ENCODE results near the gene CCDC13. TPM values are rescaled to one million over a fixed set of nuclear protein-coding genes. Genes with fewer than 3 reads are reported as not detected.

The CCDC13 gene
- total RNA-seq, 1 experiment from 2014 or later: 2.3 TPM

DNA sequence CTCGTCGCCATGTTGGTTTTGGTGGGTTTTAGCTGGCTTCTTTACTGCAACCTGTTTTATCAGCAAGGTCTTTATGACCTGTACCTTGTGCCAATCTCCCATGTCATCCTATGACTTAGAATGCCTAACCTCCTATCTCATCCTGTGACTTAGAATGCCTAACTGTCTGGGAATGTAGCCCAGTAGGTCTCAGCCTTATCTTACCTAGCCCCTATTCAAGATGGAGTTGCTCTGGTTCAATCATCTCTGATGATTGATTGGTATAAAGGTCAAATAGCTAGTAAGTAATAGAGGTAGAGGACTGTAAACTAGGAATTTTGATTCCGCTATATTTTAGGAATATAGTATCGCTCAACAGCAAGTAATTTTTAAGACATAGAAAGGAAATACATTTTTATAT lies 34.9 kb upstream of the CCDC13 start:
- DNase-seq (ENCODE audit: low read depth, low spot score): no peak
- Histone ChIP-seq H3K9ac (ENCODE audit: low read length) (no peak overlapping the region), H4K20me1 (ENCODE audit: insufficient read depth) (no peaks in the 10 kb centered on the region), H3K27ac (ENCODE audit: low read depth, low read length) (no peak overlapping the region), H2AFZ (ENCODE audit: low read depth, low read length, poor library complexity, severe bottlenecking) (no peak overlapping the region), H3K4me2 (ENCODE audit: low read length) (no peak overlapping the region), H3K9me2 (ENCODE audit: insufficient read depth) (no peaks in the 10 kb centered on the region), H3K27me3 (ENCODE audit: insufficient read depth, low read length) (no peaks in the 10 kb centered on the region), H3K9me3 (ENCODE audit: control insufficient read depth in 1 of 2, insufficient read depth in 1 of 2, low read depth in 1 of 2, low read length in 2 of 2) (no peaks in the 10 kb centered on the region), H3K4me3 (replicated peaks in 1 of 2; ENCODE audit: low read depth in 1 of 2, low read length in 2 of 2) (no peak overlapping the region), H3K4me1 (ENCODE audit: control insufficient read depth in 1 of 2, insufficient read depth in 2 of 2, low read length in 2 of 2) (peaks cover 0 to 11% of the 10 kb centered on the region in 2 experiments; a peak in 2 of 4 replicates), H3K36me3 (ENCODE audit: control insufficient read depth in 1 of 2, insufficient read depth in 2 of 2, low read length in 2 of 2) (no peaks in the 10 kb centered on the region), H3K79me2 (ENCODE audit: insufficient read depth, low read length) (peaks cover 12% of the 10 kb centered on the region)
- BruUV-seq (replicated peaks): no TSS peak
- intact Hi-C loops (cut with micrococcal nuclease): no loop called here
- RAD21 ChIA-PET (ENCODE audit: low non-redundant PET in 1 of 2, low total read pairs in 2 of 2, uncharacterized antibody in 2 of 2, unreplicated experiment in 2 of 2): no interaction called here
- TF ChIP-seq SIN3A (IDR thresholded peaks at IDR 0.05; ENCODE audit: low read depth) (no peak), EZH2phosphoT487 (IDR thresholded peaks at IDR 0.05; ENCODE audit: borderline replicate concordance) (no peak), RAD21 (IDR thresholded peaks at IDR 0.05; ENCODE audit: low read depth) (no peak), SRF (IDR thresholded peaks at IDR 0.05; ENCODE audit: low read depth) (no peak), CEBPB (IDR thresholded peaks at IDR 0.05; ENCODE audit: low read depth) (no peak), EGR1 (IDR thresholded peaks at IDR 0.05; ENCODE audit: low read depth) (no peak), CBX3 (IDR thresholded peaks at IDR 0.05; ENCODE audit: low read depth) (no peak), POLR2AphosphoS5 (IDR thresholded peaks at IDR 0.05; ENCODE audit: low read depth, low read length) (no peak), JUND (IDR thresholded peaks at IDR 0.05) (no peak), ELF1 (IDR thresholded peaks at IDR 0.05; ENCODE audit: borderline replicate concordance, low read depth) (no peak), TCF7L2 (IDR thresholded peaks at IDR 0.05; ENCODE audit: borderline replicate concordance, extremely low read depth, insufficient read depth, insufficient read length) (no peak), ZNF274 (IDR thresholded peaks at IDR 0.05; ENCODE audit: low read depth, low read length) (no peak), YY1 (IDR thresholded peaks at IDR 0.05; ENCODE audit: extremely low read depth, insufficient replicate concordance, low read depth, low read length) (no peak)
- TF ChIP-seq, protein P1, sequence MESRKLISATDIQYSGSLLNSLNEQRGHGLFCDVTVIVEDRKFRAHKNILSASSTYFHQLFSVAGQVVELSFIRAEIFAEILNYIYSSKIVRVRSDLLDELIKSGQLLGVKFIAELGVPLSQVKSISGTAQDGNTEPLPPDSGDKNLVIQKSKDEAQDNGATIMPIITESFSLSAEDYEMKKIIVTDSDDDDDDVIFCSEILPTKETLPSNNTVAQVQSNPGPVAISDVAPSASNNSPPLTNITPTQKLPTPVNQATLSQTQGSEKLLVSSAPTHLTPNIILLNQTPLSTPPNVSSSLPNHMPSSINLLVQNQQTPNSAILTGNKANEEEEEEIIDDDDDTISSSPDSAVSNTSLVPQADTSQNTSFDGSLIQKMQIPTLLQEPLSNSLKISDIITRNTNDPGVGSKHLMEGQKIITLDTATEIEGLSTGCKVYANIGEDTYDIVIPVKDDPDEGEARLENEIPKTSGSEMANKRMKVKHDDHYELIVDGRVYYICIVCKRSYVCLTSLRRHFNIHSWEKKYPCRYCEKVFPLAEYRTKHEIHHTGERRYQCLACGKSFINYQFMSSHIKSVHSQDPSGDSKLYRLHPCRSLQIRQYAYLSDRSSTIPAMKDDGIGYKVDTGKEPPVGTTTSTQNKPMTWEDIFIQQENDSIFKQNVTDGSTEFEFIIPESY (IDR thresholded peaks at IDR 0.05; ENCODE audit: extremely low read depth, insufficient replicate concordance, low read length): no peak
- TF ChIP-seq, protein P2, sequence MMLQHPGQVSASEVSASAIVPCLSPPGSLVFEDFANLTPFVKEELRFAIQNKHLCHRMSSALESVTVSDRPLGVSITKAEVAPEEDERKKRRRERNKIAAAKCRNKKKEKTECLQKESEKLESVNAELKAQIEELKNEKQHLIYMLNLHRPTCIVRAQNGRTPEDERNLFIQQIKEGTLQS (IDR thresholded peaks at IDR 0.05): no peak
- TF ChIP-seq, protein P3, sequence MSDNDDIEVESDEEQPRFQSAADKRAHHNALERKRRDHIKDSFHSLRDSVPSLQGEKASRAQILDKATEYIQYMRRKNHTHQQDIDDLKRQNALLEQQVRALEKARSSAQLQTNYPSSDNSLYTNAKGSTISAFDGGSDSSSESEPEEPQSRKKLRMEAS (IDR thresholded peaks at IDR 0.05): no peak
- TF ChIP-seq, protein P4, sequence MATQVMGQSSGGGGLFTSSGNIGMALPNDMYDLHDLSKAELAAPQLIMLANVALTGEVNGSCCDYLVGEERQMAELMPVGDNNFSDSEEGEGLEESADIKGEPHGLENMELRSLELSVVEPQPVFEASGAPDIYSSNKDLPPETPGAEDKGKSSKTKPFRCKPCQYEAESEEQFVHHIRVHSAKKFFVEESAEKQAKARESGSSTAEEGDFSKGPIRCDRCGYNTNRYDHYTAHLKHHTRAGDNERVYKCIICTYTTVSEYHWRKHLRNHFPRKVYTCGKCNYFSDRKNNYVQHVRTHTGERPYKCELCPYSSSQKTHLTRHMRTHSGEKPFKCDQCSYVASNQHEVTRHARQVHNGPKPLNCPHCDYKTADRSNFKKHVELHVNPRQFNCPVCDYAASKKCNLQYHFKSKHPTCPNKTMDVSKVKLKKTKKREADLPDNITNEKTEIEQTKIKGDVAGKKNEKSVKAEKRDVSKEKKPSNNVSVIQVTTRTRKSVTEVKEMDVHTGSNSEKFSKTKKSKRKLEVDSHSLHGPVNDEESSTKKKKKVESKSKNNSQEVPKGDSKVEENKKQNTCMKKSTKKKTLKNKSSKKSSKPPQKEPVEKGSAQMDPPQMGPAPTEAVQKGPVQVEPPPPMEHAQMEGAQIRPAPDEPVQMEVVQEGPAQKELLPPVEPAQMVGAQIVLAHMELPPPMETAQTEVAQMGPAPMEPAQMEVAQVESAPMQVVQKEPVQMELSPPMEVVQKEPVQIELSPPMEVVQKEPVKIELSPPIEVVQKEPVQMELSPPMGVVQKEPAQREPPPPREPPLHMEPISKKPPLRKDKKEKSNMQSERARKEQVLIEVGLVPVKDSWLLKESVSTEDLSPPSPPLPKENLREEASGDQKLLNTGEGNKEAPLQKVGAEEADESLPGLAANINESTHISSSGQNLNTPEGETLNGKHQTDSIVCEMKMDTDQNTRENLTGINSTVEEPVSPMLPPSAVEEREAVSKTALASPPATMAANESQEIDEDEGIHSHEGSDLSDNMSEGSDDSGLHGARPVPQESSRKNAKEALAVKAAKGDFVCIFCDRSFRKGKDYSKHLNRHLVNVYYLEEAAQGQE (IDR thresholded peaks at IDR 0.05; ENCODE audit: low read depth): no peak
- TF ChIP-seq, protein P5, sequence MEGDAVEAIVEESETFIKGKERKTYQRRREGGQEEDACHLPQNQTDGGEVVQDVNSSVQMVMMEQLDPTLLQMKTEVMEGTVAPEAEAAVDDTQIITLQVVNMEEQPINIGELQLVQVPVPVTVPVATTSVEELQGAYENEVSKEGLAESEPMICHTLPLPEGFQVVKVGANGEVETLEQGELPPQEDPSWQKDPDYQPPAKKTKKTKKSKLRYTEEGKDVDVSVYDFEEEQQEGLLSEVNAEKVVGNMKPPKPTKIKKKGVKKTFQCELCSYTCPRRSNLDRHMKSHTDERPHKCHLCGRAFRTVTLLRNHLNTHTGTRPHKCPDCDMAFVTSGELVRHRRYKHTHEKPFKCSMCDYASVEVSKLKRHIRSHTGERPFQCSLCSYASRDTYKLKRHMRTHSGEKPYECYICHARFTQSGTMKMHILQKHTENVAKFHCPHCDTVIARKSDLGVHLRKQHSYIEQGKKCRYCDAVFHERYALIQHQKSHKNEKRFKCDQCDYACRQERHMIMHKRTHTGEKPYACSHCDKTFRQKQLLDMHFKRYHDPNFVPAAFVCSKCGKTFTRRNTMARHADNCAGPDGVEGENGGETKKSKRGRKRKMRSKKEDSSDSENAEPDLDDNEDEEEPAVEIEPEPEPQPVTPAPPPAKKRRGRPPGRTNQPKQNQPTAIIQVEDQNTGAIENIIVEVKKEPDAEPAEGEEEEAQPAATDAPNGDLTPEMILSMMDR (IDR thresholded peaks at IDR 0.05 in 2 of 3, conservative IDR thresholded peaks at IDR 0.05 in 1 of 3; ENCODE audit: borderline replicate concordance in 1 of 3, insufficient read depth in 1 of 3, low read depth in 2 of 3, low read length in 2 of 3): no peak
- no peak for ATAC-seq
- POLR2A ChIA-PET: no interaction called here
- CTCF ChIA-PET: no interaction called here

Data from HCT116 (cell line).